Ureter (tissue), 1 donor: Measurements from ENCODE around the gene TMA7. TPM values are rescaled to one million over a fixed set of nuclear protein-coding genes. Genes with fewer than 3 reads are reported as not detected.
A peak's percentile ranks its signal among the peaks of the same experiment; 100 is the strongest.

Experiments
- DNase-seq: peaks from one replicate; pipeline ENCODE4 v3.0.0-alpha.2; 2020; ENCODE audit warnings: low spot score
- total RNA-seq: library from RNA; stranded (reverse); gene quantifications from one replicate; pipeline ENCODE4 v1.2.4, GENCODE V29; 2023
- donor health status: DM: yes; HTN: yes; CAD: no.

The TMA7 gene
- 237 TPM for total RNA-seq

- DNase-seq = peak; percentile 99
Observed at GRCh38 chr3:48439820-48440589, at the start of gene TMA7, which contains the start of gene CCDC51. Gene TMA7 (plus strand): TSS chr3:48440257. CDS start chr3:48440297, 40 bp downstream. Gene CCDC51 (minus strand): TSS chr3:48440119. CDS start chr3:48435128, 4,991 bp downstream.

- no peak for DNase-seq
Observed at GRCh38 chr3:48394391-48394790, 45.7 kb upstream of the TMA7 start.

- DNase-seq = no peak
Observed at GRCh38 chr3:48395714-48396113, 44.3 kb upstream of the TMA7 start.

- DNase-seq = peak; percentile 36
Observed at GRCh38 chr3:48397767-48398681, 42.0 kb upstream of the TMA7 start.

- DNase-seq = peak; percentile 38
Observed at GRCh38 chr3:48398701-48399386, 41.2 kb upstream of the TMA7 start.

- DNase-seq = peak; percentile 41
Observed at GRCh38 chr3:48399387-48400172, 40.5 kb upstream of the TMA7 start.

GRCh38 chr3:48400824-48401433 lies 39.1 kb upstream of the TMA7 start:
- peak; percentile 73 for DNase-seq

- DNase-seq = peak; percentile 44
Observed at GRCh38 chr3:48401434-48401901, 38.6 kb upstream of the TMA7 start.

- DNase-seq = peak; percentile 94
Observed at GRCh38 chr3:48402281-48402732, 37.8 kb upstream of the TMA7 start.

GRCh38 chr3:48402907-48403306 lies 37.1 kb upstream of the TMA7 start:
- DNase-seq = no peak

GRCh38 chr3:48403533-48404439 lies 36.3 kb upstream of the TMA7 start:
- peak; percentile 42 for DNase-seq

GRCh38 chr3:48404440-48405342 lies 35.4 kb upstream of the TMA7 start:
- DNase-seq = peak; percentile 44

GRCh38 chr3:48405343-48405881 lies 34.6 kb upstream of the TMA7 start:
- DNase-seq = peak; percentile 42

GRCh38 chr3:48405971-48406370 lies 34.1 kb upstream of the TMA7 start:
- no peak for DNase-seq

GRCh38 chr3:48406443-48407431 lies 33.3 kb upstream of the TMA7 start:
- no peak for DNase-seq

GRCh38 chr3:48407542-48408099 lies 32.4 kb upstream of the TMA7 start:
- DNase-seq = no peak
